GM10248 (cell line): Measurements from ENCODE around the gene MON2.

ENCODE experiments used
- CTCF ChIA-PET: fragments of 300-600 bp; sonication (Branson Sonifier 250); formaldehyde crosslinking; extraction: SDS; loops from one replicate; lab custom pipeline; 2021; ENCODE audit warnings: antibody characterized with exemption; lab: Yijun Ruan, JAX
- POLR2A ChIA-PET: fragments of 350-650 bp; sonication (Branson Sonifier 250); formaldehyde crosslinking; extraction: SDS; loops from one replicate; lab custom pipeline; 2020; ENCODE audit warnings: antibody characterized with exemption; lab: Yijun Ruan, JAX
- DNase-seq: peaks from one replicate; pipeline ENCODE4 v3.0.0; 2012; ENCODE audit errors: extremely low spot score
- TF ChIP-seq, protein P1 (sequence below): IDR thresholded peaks from 2 replicates; pipeline ENCODE4 v1.5.1; 2012; ENCODE audit warnings: mild to moderate bottlenecking, low read depth; ENCODE audit errors: extremely low read depth, missing control alignments, control extremely low read depth

MON2 gene

DNA sequence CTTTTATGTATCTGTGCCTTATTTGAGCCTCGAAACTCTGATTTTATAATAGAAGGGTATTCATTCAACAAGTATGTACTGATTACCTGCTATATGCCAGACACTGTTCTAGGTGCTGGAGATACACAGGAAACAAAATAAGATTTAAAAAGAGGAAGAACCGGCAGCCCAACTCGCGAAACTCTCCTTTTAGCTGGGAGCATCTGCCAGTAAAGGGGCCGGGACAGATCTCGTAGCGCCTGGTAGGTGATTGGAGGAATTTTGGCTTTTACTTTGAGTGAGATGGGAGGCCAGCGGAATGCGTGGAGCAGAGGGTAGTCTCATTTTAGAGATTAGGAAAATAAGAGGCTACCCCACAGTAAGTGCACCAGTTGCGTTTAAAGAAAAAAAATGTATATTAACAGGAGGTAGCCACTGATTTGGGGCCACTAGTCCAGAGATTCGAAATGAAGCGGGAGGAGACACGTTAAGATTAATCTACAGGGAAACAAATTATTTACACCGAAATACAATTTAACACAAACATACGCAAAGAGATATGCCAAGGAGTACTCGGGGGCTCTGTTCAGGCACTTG is 520 bp upstream of the MON2 start:
- TF ChIP-seq, protein P1, sequence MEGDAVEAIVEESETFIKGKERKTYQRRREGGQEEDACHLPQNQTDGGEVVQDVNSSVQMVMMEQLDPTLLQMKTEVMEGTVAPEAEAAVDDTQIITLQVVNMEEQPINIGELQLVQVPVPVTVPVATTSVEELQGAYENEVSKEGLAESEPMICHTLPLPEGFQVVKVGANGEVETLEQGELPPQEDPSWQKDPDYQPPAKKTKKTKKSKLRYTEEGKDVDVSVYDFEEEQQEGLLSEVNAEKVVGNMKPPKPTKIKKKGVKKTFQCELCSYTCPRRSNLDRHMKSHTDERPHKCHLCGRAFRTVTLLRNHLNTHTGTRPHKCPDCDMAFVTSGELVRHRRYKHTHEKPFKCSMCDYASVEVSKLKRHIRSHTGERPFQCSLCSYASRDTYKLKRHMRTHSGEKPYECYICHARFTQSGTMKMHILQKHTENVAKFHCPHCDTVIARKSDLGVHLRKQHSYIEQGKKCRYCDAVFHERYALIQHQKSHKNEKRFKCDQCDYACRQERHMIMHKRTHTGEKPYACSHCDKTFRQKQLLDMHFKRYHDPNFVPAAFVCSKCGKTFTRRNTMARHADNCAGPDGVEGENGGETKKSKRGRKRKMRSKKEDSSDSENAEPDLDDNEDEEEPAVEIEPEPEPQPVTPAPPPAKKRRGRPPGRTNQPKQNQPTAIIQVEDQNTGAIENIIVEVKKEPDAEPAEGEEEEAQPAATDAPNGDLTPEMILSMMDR = no peak
- ChIA-PET POLR2A (interaction anchor here (1.6 to 1.9 kb wide), 2 partner anchors 29 to 137 kb away, joined by 10 read pairs; no protein-coding TSS in a partner anchor), CTCF (interaction anchor here (1.0 to 3.8 kb wide), 11 partner anchors 8 to 347 kb away, joined by 3 to 20 read pairs (median 3); no protein-coding TSS in a partner anchor)
- DNase-seq = peak; percentile 47

- ChIA-PET POLR2A (no interaction called here), CTCF (interaction anchor here (1.1 to 1.7 kb wide), 2 partner anchors 16 to 30 kb away, joined by 3 to 8 read pairs; no protein-coding TSS in a partner anchor)
- no peak for DNase-seq
- TF ChIP-seq, protein P1 = no peak
Measured at GRCh38 chr12:62468397-62468796, 1.8 kb downstream of the MON2 start.

- TF ChIP-seq, protein P1 = no peak
- CTCF ChIA-PET = interaction anchor here (1.0 to 1.4 kb wide), 4 partner anchors 8 to 34 kb away, joined by 3 to 4 read pairs (median 3); no protein-coding TSS in a partner anchor
- DNase-seq = no peak
- POLR2A ChIA-PET = interaction anchor here (0.7 kb wide), 1 partner anchor 65 kb away, joined by 3 read pairs; no protein-coding TSS in a partner anchor
Measured at GRCh38 chr12:62468935-62469334, 2.3 kb downstream of the MON2 start.

DNA sequence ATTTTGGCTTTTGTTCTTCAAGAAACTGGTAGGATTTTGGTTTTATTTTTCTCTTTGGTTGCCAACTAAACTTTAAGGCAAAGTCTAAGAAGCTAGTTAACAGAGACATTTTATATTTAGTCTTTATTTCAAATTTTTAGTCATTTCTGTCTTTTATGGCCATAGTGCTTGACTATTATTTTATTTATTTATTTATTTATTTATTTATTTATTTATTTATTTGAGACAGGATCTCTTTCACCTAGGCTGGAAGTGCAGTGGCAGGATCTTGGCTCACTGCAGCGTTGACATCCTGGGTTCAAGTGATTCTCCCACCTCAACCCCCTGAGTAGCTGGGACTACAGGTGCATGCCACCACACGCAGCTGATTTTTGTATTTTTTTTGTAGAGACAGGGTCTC is 3.1 kb downstream of the MON2 start:
- CTCF ChIA-PET = interaction anchor here (0.7 to 1.4 kb wide), 5 partner anchors 9 to 189 kb away, joined by 3 to 4 read pairs (median 3); no protein-coding TSS in a partner anchor
- POLR2A ChIA-PET = interaction anchor here (0.7 kb wide), 1 partner anchor 64 kb away, joined by 3 read pairs; no protein-coding TSS in a partner anchor
- TF ChIP-seq, protein P1 = no peak
- no peak for DNase-seq

- no peak for DNase-seq
- TF ChIP-seq, protein P1 = no peak
- ChIA-PET POLR2A (no interaction called here), CTCF (interaction anchor here (1.5 kb wide), 1 partner anchor 342 kb away, joined by 3 read pairs; no protein-coding TSS in a partner anchor)
Measured at GRCh38 chr12:62471734-62472133, 5.1 kb downstream of the MON2 start.

DNA sequence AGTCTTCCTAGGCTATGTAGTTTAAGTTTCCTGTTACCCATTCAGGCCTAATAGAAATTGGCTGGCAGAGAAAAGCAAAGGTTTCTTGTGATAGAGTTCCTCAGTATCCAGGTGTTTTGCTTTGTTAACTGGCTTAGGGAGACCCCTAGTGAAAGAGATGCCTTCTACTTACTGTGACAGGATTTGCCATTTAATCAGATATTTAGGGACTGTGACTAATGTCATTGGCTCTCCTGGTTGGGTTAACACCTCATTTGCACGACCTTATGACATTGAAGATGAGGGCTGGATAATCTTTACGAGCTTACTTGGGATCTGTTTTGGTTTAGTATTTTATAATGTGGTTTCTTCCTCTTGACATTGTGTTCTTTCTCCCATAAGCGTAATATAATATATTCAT is 5.8 kb downstream of the MON2 start:
- no peak for DNase-seq
- TF ChIP-seq, protein P1 = no peak
- POLR2A ChIA-PET = no interaction called here
- CTCF ChIA-PET = interaction anchor here (1.5 kb wide), 1 partner anchor 341 kb away, joined by 3 read pairs; no protein-coding TSS in a partner anchor
